Liver (tissue), 9 donors: ENCODE data around the gene RARB. TPM values are rescaled to one million over a fixed set of nuclear protein-coding genes. Genes with fewer than 3 reads are reported as not detected.

ENCODE experiments used
- DNase-seq: peaks from one replicate; pipeline ENCODE4 v3.0.0-alpha.2; 2017; ENCODE audit warnings: low spot score
- H3K27ac ChIP-seq, 2 donors: one replicate each; pipeline ENCODE4 v1.7.0; 2013; ENCODE audit warnings: inconsistent platforms in 2 of 2, low read length in 2 of 2, control low read depth in 1 of 2, low read depth in 1 of 2, mild to moderate bottlenecking in 1 of 2
- H3K27me3 ChIP-seq, 4 donors: one replicate each; pipeline versions ENCODE4 v1.6.1 to v1.7.0; 2013; ENCODE audit warnings: low read length in 3 of 4, inconsistent platforms in 1 of 4, mild to moderate bottlenecking in 1 of 4, moderate library complexity in 1 of 4; ENCODE audit not compliant: control insufficient read depth in 4 of 4, insufficient read depth in 4 of 4
- H3K36me3 ChIP-seq, 4 donors: one replicate each; pipeline versions ENCODE4 v1.6.1 to v1.7.0; 2013; ENCODE audit warnings: low read length in 3 of 4, mild to moderate bottlenecking in 3 of 4, low read depth in 1 of 4, moderate library complexity in 1 of 4; ENCODE audit not compliant: control insufficient read depth in 4 of 4, insufficient read depth in 3 of 4
- H3K4me1 ChIP-seq, 4 donors: one replicate each; pipeline versions ENCODE4 v1.6.1 to v1.7.0; 2013; ENCODE audit warnings: low read length in 3 of 4, mild to moderate bottlenecking in 3 of 4, moderate library complexity in 1 of 4; ENCODE audit not compliant: control insufficient read depth in 4 of 4, insufficient read depth in 4 of 4
- H3K4me3 ChIP-seq, 3 donors: one replicate each; pipeline versions ENCODE4 v1.6.1 to v1.7.0; 2013; ENCODE audit warnings: low read length in 3 of 3, control low read depth in 1 of 3, low read depth in 1 of 3, mild to moderate bottlenecking in 1 of 3
- H3K9ac ChIP-seq, 2 donors: one replicate each; pipeline ENCODE4 v1.7.0; 2013; ENCODE audit warnings: low read length in 2 of 2, mild to moderate bottlenecking in 2 of 2, moderate library complexity in 2 of 2, control low read depth in 1 of 2, low read depth in 1 of 2
- H3K9me3 ChIP-seq, 4 donors: one replicate each; pipeline versions ENCODE4 v1.6.1 to v1.7.0; 2013; ENCODE audit warnings: low read length in 3 of 4; ENCODE audit not compliant: control insufficient read depth in 4 of 4
- ATF3 ChIP-seq: IDR thresholded peaks from 2 replicates; pipeline ENCODE4 v1.6.1; 2016; ENCODE audit warnings: antibody characterized with exemption
- CTCF ChIP-seq: fragments of 150-350 bp; IDR thresholded peaks from 2 replicates; pipeline ENCODE4 v1.5.1; 2017; ENCODE audit warnings: improper control_type of control experiment, low read depth, low read length; ENCODE audit not compliant: missing input control
- EGR1 ChIP-seq, 2 donors: IDR thresholded peaks; 2 replicates each; pipeline ENCODE4 v1.6.1; 2016 to 2018; ENCODE audit warnings: antibody characterized with exemption in 2 of 2, low read depth in 2 of 2
- FOXA1 ChIP-seq: IDR thresholded peaks from 2 replicates; pipeline ENCODE4 v1.6.1; 2016; ENCODE audit warnings: antibody characterized with exemption
- FOXA2 ChIP-seq: IDR thresholded peaks from 2 replicates; pipeline ENCODE4 v1.6.1; 2016; ENCODE audit warnings: antibody characterized with exemption
- GABPA ChIP-seq, 2 donors: IDR thresholded peaks in 1 of 2; conservative IDR thresholded peaks in 1 of 2; 2 replicates each; pipeline ENCODE4 v1.6.1; 2016; ENCODE audit warnings: antibody characterized with exemption in 2 of 2, mild to moderate bottlenecking in 1 of 2, moderate library complexity in 1 of 2
- HNF4A ChIP-seq, 2 donors: conservative IDR thresholded peaks; 2 replicates each; pipeline ENCODE4 v1.6.1; 2016; ENCODE audit warnings: antibody characterized with exemption in 2 of 2, mild to moderate bottlenecking in 2 of 2
- HNF4G ChIP-seq: IDR thresholded peaks from 2 replicates; pipeline ENCODE4 v1.6.1; 2016; ENCODE audit warnings: antibody characterized with exemption
- JUND ChIP-seq, 2 donors: IDR thresholded peaks; 2 replicates each; pipeline ENCODE4 v1.6.1; 2016; ENCODE audit warnings: antibody characterized with exemption in 2 of 2
- MAX ChIP-seq: IDR thresholded peaks from 2 replicates; pipeline ENCODE4 v1.6.1; 2016; ENCODE audit warnings: antibody characterized with exemption
- NR2F2 ChIP-seq: IDR thresholded peaks from 2 replicates; pipeline ENCODE4 v1.6.1; 2016; ENCODE audit warnings: antibody characterized with exemption
- RAD21 ChIP-seq, 2 donors: IDR thresholded peaks; 2 replicates each; pipeline ENCODE4 v1.6.1; 2016; ENCODE audit warnings: antibody characterized with exemption in 2 of 2, mild to moderate bottlenecking in 2 of 2
- REST ChIP-seq: IDR thresholded peaks from 2 replicates; pipeline ENCODE4 v1.6.1; 2016; ENCODE audit warnings: antibody characterized with exemption, mild to moderate bottlenecking
- RXRA ChIP-seq, 2 donors: IDR thresholded peaks; 2 replicates each; pipeline ENCODE4 v1.6.1; 2017 to 2018; ENCODE audit warnings: antibody characterized with exemption in 2 of 2, mild to moderate bottlenecking in 1 of 2
- SP1 ChIP-seq: IDR thresholded peaks from 2 replicates; pipeline ENCODE4 v1.6.1; 2018; ENCODE audit warnings: antibody characterized with exemption, mild to moderate bottlenecking
- TAF1 ChIP-seq: conservative IDR thresholded peaks from 2 replicates; pipeline ENCODE4 v1.6.1; 2016; ENCODE audit warnings: antibody characterized with exemption, mild to moderate bottlenecking
- YY1 ChIP-seq: IDR thresholded peaks from 2 replicates; pipeline ENCODE4 v1.6.1; 2016; ENCODE audit warnings: antibody characterized with exemption, mild to moderate bottlenecking
- ZBTB33 ChIP-seq: IDR thresholded peaks from 2 replicates; pipeline ENCODE4 v1.6.1; 2016; ENCODE audit warnings: antibody characterized with exemption
- WGBS: extraction: QIAGEN DNeasy Blood & Tissue Kit; methylation state at CpG from one replicate; pipeline ENCODE4 v1.1.7; 2013; 5-methylcytosine and 5-hydroxymethylcytosine counted together
- polyA plus RNA-seq, 2 donors: library from polyadenylated mRNA; stranded (reverse) in 1 of 2; unstranded in 1 of 2; fragments of 200-250 nt in 1 of 2; fragments of >200 nt in 1 of 2; fragmentation: Nextera tagmentation in 1 of 2; extraction: Ambion mirVana in 1 of 2; gene quantifications; one replicate each; pipeline versions ENCODE4 v1.2.1 to v1.2.3, GENCODE V29; 2013 to 2015
- total RNA-seq, 2 donors: library from RNA; depleted of rRNA; stranded (reverse); fragments of >200 nt; gene quantifications; one replicate each; pipeline ENCODE4 v1.2.3, GENCODE V29; 2014
- donor health status: healthy.
- donor health status: healthy.
- donor health status: healthy.
- donor health status: healthy.
- donor health status: healthy.

The RARB gene
- total and polyA plus RNA-seq, 4 donors, result 2.1 to 3.3 (median 2.3) TPM

- Histone ChIP-seq H3K9me3 (peaks cover 0 to 2% (median 0%) of the 10 kb centered on the region in 4 donors), H3K4me3 (no peak overlapping the region), H3K27me3 (no peaks in the 10 kb centered on the region), H3K27ac (no peak overlapping the region), H3K36me3 (no peaks in the 10 kb centered on the region), H3K4me1 (no peaks in the 10 kb centered on the region), H3K9ac (no peak overlapping the region)
- DNase-seq, result no peak
- no peak for TF ChIP-seq HNF4G
- peak; percentile 36 to 38 for TF ChIP-seq RXRA (IDR thresholded peaks at IDR 0.05)
- TF ChIP-seq SP1, result peak; percentile 7
- 74% methylated on average over 3 of the region's 3 CpGs for WGBS
Observed at GRCh38 chr3:25381083-25381482, 47.0 kb upstream of the RARB start.

- Histone ChIP-seq H3K9ac (no peak overlapping the region), H3K27ac (no peak overlapping the region), H3K9me3 (no peaks in the 10 kb centered on the region), H3K36me3 (no peaks in the 10 kb centered on the region), H3K4me1 (no peaks in the 10 kb centered on the region), H3K27me3 (no peaks in the 10 kb centered on the region), H3K4me3 (no peak overlapping the region)
- WGBS, result 65% methylated on average over 3 of the region's 3 CpGs
- no peak for DNase-seq
- TF ChIP-seq GABPA (IDR thresholded peaks at IDR 0.05 in 1 of 2, conservative IDR thresholded peaks at IDR 0.05 in 1 of 2) (no peak), NR2F2 (no peak), ZBTB33 (no peak), TAF1 (no peak), EGR1 (IDR thresholded peaks at IDR 0.05; ENCODE audit: low read depth in 2 of 2) (no peak), FOXA2 (no peak), REST (no peak), JUND (IDR thresholded peaks at IDR 0.05) (no peak), HNF4A (conservative IDR thresholded peaks at IDR 0.05) (no peak), MAX (no peak), RAD21 (IDR thresholded peaks at IDR 0.05) (no peak), RXRA (IDR thresholded peaks at IDR 0.05) (no peak), SP1 (no peak), ATF3 (no peak), YY1 (no peak), HNF4G (no peak), FOXA1 (no peak), CTCF (no peak)
Observed at GRCh38 chr3:25384471-25384870, 43.6 kb upstream of the RARB start.
